Measurements from ENCODE around the gene TMEM167A. TPM values are rescaled to one million over a fixed set of nuclear protein-coding genes. Genes with fewer than 3 reads are reported as not detected.

The TMEM167A gene
- total and polyA plus RNA-seq, 2 experiments from 2014 or later, result 179 to 267 TPM

- Histone ChIP-seq H3K79me2 (replicated peaks; ENCODE audit: insufficient read depth) (no peaks in the 10 kb centered on the region; the same call in 1 of the 2 replicates), H3K9me2 (ENCODE audit: insufficient read depth) (peaks cover 7% of the 10 kb centered on the region; the same call in 1 of the 2 replicates), H3K4me1 (ENCODE audit: insufficient read depth) (no peaks in the 10 kb centered on the region), H2AFZ (no peak overlapping the region), H3F3A (replicated peaks; ENCODE audit: low read depth) (no peaks in the 10 kb centered on the region), H3K27me3 (ENCODE audit: insufficient read depth) (no peaks in the 10 kb centered on the region), H3K4me3 (no peak overlapping the region), H3K27ac (ENCODE audit: low read depth) (no peak overlapping the region), H3K36me3 (ENCODE audit: insufficient read depth) (peaks cover 10% of the 10 kb centered on the region; the same call in 1 of the 2 replicates), H4K20me1 (replicated peaks; ENCODE audit: insufficient read depth) (no peaks in the 10 kb centered on the region), H3K4me2 (no peak overlapping the region)
- peaks cover 40% of the 10 kb centered on the region for H3K36me3 Mint-ChIP-seq (ENCODE audit: low read depth)
- no peak overlapping the region for H3K27ac Mint-ChIP-seq
- ATAC-seq, result no peak
- no peak overlapping the region for H3K4me3 Mint-ChIP-seq
- peaks cover 31% of the 10 kb centered on the region for H3K9me3 Mint-ChIP-seq
- H3K4me1 Mint-ChIP-seq, result peaks cover 3% of the 10 kb centered on the region; the same call in 2 of the 3 replicates
- peaks cover 1% of the 10 kb centered on the region for H3K27me3 Mint-ChIP-seq (ENCODE audit: insufficient read depth, low read depth, poor library complexity)
- DNase-seq (ENCODE audit: low spot score), result no peak
- TF ChIP-seq ETS1 (IDR thresholded peaks at IDR 0.05), result no peak
- no peak for TF ChIP-seq EZH2phosphoT487 (IDR thresholded peaks at IDR 0.05; ENCODE audit: unreplicated experiment)
- no peak for TF ChIP-seq STAT1 (IDR thresholded peaks at IDR 0.05; ENCODE audit: unreplicated experiment)
- no peak for TF ChIP-seq POLR2AphosphoS5 (IDR thresholded peaks at IDR 0.05; ENCODE audit: low read depth)
- no peak for TF ChIP-seq ZNF331 (CRISPR knock-in tag; IDR thresholded peaks at IDR 0.05; ENCODE audit: low read depth)
- TF ChIP-seq, protein P1, sequence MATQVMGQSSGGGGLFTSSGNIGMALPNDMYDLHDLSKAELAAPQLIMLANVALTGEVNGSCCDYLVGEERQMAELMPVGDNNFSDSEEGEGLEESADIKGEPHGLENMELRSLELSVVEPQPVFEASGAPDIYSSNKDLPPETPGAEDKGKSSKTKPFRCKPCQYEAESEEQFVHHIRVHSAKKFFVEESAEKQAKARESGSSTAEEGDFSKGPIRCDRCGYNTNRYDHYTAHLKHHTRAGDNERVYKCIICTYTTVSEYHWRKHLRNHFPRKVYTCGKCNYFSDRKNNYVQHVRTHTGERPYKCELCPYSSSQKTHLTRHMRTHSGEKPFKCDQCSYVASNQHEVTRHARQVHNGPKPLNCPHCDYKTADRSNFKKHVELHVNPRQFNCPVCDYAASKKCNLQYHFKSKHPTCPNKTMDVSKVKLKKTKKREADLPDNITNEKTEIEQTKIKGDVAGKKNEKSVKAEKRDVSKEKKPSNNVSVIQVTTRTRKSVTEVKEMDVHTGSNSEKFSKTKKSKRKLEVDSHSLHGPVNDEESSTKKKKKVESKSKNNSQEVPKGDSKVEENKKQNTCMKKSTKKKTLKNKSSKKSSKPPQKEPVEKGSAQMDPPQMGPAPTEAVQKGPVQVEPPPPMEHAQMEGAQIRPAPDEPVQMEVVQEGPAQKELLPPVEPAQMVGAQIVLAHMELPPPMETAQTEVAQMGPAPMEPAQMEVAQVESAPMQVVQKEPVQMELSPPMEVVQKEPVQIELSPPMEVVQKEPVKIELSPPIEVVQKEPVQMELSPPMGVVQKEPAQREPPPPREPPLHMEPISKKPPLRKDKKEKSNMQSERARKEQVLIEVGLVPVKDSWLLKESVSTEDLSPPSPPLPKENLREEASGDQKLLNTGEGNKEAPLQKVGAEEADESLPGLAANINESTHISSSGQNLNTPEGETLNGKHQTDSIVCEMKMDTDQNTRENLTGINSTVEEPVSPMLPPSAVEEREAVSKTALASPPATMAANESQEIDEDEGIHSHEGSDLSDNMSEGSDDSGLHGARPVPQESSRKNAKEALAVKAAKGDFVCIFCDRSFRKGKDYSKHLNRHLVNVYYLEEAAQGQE (IDR thresholded peaks at IDR 0.05; ENCODE audit: unreplicated experiment), result no peak
- TF ChIP-seq CREB1 (CRISPR knock-in tag; IDR thresholded peaks at IDR 0.05; ENCODE audit: low read depth), result no peak
- no peak for TF ChIP-seq EZH2 (IDR thresholded peaks at IDR 0.05; ENCODE audit: low read depth, unreplicated experiment)
- TF ChIP-seq ZNF462 (CRISPR knock-in tag; IDR thresholded peaks at IDR 0.05), result no peak
- TF ChIP-seq ZNF114 (CRISPR knock-in tag; IDR thresholded peaks at IDR 0.05), result no peak
- no peak for TF ChIP-seq NANOG (IDR thresholded peaks at IDR 0.05; ENCODE audit: borderline replicate concordance)
- no peak for TF ChIP-seq JUNB (IDR thresholded peaks at IDR 0.05; ENCODE audit: unreplicated experiment)
- TF ChIP-seq, protein P2, sequence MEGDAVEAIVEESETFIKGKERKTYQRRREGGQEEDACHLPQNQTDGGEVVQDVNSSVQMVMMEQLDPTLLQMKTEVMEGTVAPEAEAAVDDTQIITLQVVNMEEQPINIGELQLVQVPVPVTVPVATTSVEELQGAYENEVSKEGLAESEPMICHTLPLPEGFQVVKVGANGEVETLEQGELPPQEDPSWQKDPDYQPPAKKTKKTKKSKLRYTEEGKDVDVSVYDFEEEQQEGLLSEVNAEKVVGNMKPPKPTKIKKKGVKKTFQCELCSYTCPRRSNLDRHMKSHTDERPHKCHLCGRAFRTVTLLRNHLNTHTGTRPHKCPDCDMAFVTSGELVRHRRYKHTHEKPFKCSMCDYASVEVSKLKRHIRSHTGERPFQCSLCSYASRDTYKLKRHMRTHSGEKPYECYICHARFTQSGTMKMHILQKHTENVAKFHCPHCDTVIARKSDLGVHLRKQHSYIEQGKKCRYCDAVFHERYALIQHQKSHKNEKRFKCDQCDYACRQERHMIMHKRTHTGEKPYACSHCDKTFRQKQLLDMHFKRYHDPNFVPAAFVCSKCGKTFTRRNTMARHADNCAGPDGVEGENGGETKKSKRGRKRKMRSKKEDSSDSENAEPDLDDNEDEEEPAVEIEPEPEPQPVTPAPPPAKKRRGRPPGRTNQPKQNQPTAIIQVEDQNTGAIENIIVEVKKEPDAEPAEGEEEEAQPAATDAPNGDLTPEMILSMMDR (conservative IDR thresholded peaks at IDR 0.05; ENCODE audit: low read depth in 2 of 2), result no peak
These were observed 16.5 kb upstream of the TMEM167A start for GRCh38 chr5:83093692-83094091.

Measured in GM23338 (cell line).